ENCODE results near the gene MTM1. TPM values are rescaled to one million over a fixed set of nuclear protein-coding genes. Genes with fewer than 3 reads are reported as not detected.

Gene MTM1
- total RNA-seq, 1 donor from 2014 or later, result 11.4 TPM

- no peak for DNase-seq (ENCODE audit: low read depth in 2 of 2)
These were observed 19.7 kb upstream of the MTM1 start for GRCh38 chrX:150548684-150549083.

GRCh38 chrX:150551963-150552362, 16.5 kb upstream of the MTM1 start:
- DNase-seq (ENCODE audit: low read depth in 2 of 2), result no peak

- no peak for DNase-seq (ENCODE audit: low read depth in 2 of 2)
These were observed 10.0 kb upstream of the MTM1 start for GRCh38 chrX:150558424-150558823.

GRCh38 chrX:150564838-150565237, 3.6 kb upstream of the MTM1 start:
- DNase-seq (ENCODE audit: low read depth in 2 of 2), result no peak

GRCh38 chrX:150565551-150565950, 2.9 kb upstream of the MTM1 start:
- no peak for DNase-seq (ENCODE audit: low read depth in 2 of 2)

GRCh38 chrX:150566734-150567182, 1.7 kb upstream of the MTM1 start:
- no peak for DNase-seq (ENCODE audit: low read depth in 2 of 2)

- no peak for DNase-seq (ENCODE audit: low read depth in 2 of 2)
These were observed 639 bp upstream of the MTM1 start for GRCh38 chrX:150567645-150568319.

- peak in 1 of 2 donors; percentile 25 for DNase-seq (ENCODE audit: low read depth in 2 of 2)
These were observed 695 bp downstream of the MTM1 start for GRCh38 chrX:150569155-150569477.

- no peak for DNase-seq (ENCODE audit: low read depth in 2 of 2)
These were observed 2.1 kb downstream of the MTM1 start for GRCh38 chrX:150570512-150570911.

GRCh38 chrX:150572206-150572605, 3.8 kb downstream of the MTM1 start:
- no peak for DNase-seq (ENCODE audit: low read depth in 2 of 2)

- DNase-seq (ENCODE audit: low read depth in 2 of 2), result no peak
These were observed 4.7 kb downstream of the MTM1 start for GRCh38 chrX:150573106-150573505.

GRCh38 chrX:150573702-150574101, 5.3 kb downstream of the MTM1 start:
- DNase-seq (ENCODE audit: low read depth in 2 of 2), result no peak

- no peak for DNase-seq (ENCODE audit: low read depth in 2 of 2)
These were observed 6.4 kb downstream of the MTM1 start for GRCh38 chrX:150574559-150575418.

- no peak for DNase-seq (ENCODE audit: low read depth in 2 of 2)
These were observed 7.0 kb downstream of the MTM1 start for GRCh38 chrX:150575419-150575814.

GRCh38 chrX:150577174-150577573, 8.8 kb downstream of the MTM1 start:
- no peak for DNase-seq (ENCODE audit: low read depth in 2 of 2)

GRCh38 chrX:150581093-150581775, 12.8 kb downstream of the MTM1 start:
- DNase-seq (ENCODE audit: low read depth in 2 of 2), result peak in 1 of 2 donors; percentile 45

GRCh38 chrX:150582338-150582948, 14.0 kb downstream of the MTM1 start:
- no peak for DNase-seq (ENCODE audit: low read depth in 2 of 2)

GRCh38 chrX:150587585-150588503, 19.4 kb downstream of the MTM1 start:
- peak; percentile 24 to 46 for DNase-seq (ENCODE audit: low read depth in 2 of 2)

GRCh38 chrX:150594584-150594983, 26.2 kb downstream of the MTM1 start:
- DNase-seq (ENCODE audit: low read depth in 2 of 2), result no peak

GRCh38 chrX:150599226-150599625, 30.8 kb downstream of the MTM1 start:
- no peak for DNase-seq (ENCODE audit: low read depth in 2 of 2)

GRCh38 chrX:150602296-150602695, 33.9 kb downstream of the MTM1 start:
- no peak for DNase-seq (ENCODE audit: low read depth in 2 of 2)

Measured in dermis microvascular lymphatic vessel endothelial cell (primary cell).